NCI-H748 (cell line): ENCODE results near the gene CACUL1.
A peak's percentile ranks its signal among the peaks of the same experiment; 100 is the strongest.
"Not testable (repeated sequence)": the region's sequence is repeated elsewhere in the genome, so short reads cannot be mapped to it uniquely, and the experiment has no call there.

ENCODE experiments used
- DNase-seq: peaks from one replicate; lab custom pipeline; 2025; ENCODE audit not compliant: unreplicated experiment; lab: John Stamatoyannopoulos, UW

The CACUL1 gene

DNA sequence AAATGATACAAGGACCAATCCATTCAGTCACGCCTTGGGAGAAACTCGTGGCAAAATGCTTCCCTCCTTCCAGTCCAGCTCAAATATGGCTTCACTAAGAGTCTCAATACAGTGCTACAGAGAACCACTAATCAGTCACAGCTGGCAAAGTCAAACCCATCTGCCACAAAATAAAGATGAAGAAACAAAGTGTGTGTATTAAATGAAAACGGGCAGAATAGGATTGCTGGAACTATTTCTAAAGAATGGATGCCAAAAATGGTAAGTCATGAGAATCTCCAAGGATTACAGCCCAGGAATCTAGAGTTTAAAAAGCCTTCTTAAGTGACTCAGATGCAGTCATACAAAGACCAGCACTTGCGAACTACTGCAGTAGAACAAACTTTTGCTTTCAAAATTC, 61.9 kb downstream of the CACUL1 start:
- no peak for DNase-seq

DNA sequence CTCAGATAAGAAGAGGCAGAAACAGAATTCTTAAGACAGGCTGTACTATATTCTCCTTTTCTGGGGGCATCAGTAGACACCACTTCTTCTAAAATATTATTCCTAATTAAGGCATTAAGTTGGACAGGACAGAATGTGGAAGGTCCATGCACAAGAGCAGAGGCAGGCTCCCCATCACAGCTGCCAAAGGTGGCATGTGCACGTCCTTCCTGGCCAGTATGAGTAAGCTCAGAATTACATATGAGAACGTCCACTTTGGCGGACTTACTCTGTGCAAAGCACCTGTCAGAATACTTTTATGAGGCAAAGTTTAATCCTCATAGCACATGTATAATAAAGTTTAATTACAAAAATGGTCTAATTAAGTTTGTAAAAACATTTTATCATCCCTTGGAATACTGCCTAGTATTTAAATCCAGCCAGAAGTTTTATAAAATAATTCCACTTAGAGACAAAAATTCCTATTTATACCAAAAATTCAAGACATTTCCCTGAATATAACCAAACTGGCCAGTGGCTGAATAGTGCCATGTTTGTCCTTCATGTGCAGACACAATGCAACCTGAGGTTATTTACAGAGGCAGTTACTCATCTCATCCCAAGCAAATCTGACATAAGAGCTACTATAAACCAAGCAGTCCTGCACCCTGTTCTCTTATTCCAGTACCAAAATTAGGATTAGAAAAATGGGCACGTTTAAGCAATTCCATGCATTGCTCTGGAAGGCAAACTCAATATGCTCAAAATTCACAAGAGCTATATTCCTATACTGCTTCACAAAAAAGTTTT, 65.5 kb downstream of the CACUL1 start:
- DNase-seq: no peak

DNA sequence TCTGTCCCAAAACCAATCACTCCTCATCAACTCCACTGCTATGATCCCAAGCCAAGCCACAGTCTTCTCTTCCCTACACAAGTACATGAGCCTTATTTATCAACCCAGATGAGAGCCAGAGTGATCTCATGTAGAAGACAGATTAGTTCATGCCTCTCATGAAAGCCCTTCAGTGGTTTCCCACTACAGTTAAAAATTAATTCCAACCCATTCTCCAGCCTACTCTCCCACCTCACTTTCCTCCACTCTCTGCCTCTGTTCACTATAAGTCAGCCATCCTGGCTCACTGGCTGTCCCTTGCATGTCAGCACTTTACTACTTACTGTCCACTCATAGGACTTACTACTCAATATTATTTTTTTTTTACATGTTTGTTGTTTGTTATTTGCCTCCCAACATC, 67.3 kb downstream of the CACUL1 start:
- no peak for DNase-seq

GRCh38 chr10:118682533-118682932, 72.2 kb downstream of the CACUL1 start:
- DNase-seq: no peak

- no peak for DNase-seq
These were observed 74.6 kb downstream of the CACUL1 start for GRCh38 chr10:118680197-118680596.

- DNase-seq: no peak
These were observed 80.4 kb downstream of the CACUL1 start for GRCh38 chr10:118674226-118674919.

- DNase-seq: no peak
These were observed 81.7 kb downstream of the CACUL1 start for GRCh38 chr10:118672766-118673715.

DNA sequence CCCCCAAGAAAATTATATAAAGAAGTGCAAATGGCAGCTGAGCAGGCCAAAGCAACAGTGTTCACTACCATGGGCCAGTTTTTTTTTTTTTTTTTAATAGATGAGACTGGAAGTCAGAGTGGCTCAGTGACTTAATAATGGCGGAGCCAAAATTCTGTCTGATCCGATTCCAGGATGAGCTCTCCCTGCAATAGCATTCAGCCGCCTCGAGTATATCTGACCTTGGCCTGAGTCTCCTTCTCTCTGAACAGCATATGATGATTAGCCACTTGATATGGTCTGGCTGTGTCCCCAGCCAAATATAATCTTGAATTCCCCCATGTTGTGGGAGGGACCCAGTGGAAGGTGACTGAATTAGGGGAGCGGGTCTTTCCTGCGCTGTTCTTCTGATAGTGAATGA, 82.6 kb downstream of the CACUL1 start:
- DNase-seq: no peak

DNA sequence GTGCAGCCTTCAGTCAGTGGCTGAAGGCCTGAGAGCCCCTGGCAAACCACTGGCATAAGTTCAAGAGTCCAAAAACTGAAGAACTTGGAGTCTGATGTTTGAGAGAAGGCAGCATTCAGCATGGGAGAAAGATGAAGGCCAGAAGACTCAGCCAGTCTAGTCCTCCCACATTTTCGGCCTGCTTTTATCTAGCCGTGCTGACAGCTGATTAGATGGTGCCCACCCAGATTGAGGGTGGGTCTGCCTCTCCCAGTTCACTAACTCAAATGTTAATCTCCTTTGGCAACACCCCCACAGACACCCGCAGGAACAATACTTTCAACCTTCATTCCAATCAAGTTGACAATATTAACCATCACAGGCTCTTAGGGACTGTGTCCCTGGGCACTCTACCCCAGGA, 83.5 kb downstream of the CACUL1 start:
- not testable (repeated sequence) for DNase-seq

GRCh38 chr10:118670472-118671124, 84.2 kb downstream of the CACUL1 start:
- DNase-seq: no peak

DNA sequence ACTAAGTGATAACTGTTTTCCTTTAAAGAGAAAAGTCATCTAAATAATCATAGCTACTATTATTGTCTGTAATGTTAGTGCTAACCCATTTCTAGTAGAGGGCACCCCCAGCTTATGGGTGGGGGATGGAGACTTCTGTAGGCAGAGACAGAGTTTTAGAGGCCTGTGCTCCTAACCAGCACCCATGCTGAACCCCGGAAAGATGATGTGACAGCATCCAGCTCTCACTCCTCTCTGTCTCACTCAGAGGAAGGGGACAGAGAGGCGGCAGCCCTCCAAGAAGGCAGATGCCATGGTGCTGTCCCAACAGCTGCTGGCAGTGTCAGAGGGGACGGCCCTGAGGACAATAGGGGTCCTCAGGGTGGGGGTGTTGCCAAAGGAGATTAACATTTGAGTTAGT, 84.9 kb downstream of the CACUL1 start:
- DNase-seq: no peak

- DNase-seq: peak; percentile 19
These were observed 85.6 kb downstream of the CACUL1 start for GRCh38 chr10:118669020-118669791.

GRCh38 chr10:118668228-118668952, 86.4 kb downstream of the CACUL1 start:
- no peak for DNase-seq

DNA sequence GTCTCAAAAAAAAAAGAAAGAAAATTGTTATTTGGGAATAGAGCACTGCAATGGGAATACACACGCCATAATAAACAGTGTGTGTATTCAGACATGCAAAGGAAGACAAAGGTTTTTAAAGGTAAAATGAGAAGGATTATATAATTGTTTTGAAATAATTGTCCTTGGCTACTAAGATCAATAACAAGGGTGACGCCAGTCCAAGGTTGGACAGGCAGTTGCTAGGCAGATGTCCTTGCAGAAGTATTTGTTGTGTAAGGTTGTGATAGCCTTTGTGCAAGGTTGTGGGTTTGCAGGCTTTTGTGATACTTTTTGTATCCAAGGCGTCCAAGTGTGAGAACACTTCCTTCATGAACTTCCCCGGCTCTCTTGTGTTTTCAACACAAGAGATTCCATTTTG, 87.0 kb downstream of the CACUL1 start:
- DNase-seq: no peak

DNA sequence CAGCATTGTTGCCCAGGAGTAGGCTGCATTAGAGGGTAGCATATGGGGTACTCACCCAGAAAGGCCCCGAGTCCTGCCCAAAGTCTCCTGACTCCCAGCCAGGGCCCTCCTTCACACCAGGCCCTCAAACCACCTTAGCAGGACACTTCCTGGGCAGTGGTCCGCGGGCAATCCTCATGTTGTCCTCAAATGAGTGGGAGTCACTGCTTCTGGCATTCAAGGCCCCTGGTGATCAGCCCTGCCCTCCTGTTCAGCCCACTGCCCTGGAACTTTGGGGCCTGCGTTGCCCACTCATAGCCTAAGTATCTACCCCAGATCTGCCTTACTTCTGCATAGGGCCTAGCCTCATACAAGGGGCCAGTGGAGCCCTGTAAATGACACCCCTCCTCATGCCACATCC, 88.4 kb downstream of the CACUL1 start:
- no peak for DNase-seq

GRCh38 chr10:118664321-118664720, 90.4 kb downstream of the CACUL1 start:
- no peak for DNase-seq

DNA sequence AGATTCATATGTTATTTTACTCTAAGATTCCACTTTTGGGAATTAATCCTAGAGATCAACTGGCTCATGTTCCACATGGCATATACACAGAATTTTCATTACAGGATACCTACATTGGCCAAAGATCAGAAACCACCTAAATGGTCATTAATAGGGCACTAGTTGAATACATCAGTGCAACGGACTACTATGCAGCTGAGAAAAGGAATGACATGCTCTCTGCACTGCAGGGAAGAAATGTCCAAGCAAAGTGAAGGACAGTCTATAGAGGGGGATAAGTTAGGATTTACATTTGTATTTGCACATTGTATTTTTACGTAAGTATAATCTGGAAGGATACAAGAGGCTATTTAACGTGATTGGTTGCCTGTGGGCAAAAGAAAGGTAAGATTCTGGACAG, 91.6 kb downstream of the CACUL1 start:
- DNase-seq: no peak

DNA sequence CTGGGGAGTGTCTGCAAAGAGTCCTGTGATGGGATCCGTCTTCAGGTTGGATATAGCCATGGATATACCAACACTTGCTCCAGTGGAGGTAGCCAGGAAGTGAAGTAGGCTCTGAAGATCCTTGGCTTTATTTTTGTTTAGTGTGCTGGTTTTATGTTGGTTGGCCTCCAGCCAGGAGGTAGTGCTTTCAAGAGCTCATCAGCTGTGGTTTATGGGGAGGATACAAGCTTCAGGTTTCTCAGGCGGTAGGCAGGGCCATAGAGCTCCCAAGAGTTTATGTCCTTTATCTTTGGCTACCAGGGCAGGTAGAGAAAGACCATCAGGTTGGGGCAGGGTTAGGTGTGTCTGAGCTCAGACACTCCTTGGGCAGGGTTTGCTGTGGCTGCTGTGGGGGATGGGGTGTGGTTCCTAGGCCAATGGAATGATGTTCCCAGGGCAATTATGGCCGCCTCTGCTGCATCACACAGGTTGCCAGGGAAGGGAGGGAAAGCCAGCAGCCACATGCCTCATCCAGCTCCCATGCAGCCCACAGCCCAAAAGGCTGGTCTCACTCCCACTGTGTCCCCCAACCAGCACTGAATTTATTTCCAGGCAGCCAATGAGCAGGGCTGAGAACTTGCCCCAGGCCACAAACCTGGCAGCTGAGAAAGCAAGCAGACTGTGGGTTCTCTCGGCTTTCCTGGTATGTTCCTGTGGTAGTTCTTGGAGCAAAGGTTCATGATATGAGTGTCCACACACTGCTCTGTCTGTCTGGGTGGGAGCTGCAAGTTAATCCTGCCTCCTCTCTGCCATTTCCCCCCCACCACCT, 92.3 kb downstream of the CACUL1 start:
- peak; percentile 75 for DNase-seq

DNA sequence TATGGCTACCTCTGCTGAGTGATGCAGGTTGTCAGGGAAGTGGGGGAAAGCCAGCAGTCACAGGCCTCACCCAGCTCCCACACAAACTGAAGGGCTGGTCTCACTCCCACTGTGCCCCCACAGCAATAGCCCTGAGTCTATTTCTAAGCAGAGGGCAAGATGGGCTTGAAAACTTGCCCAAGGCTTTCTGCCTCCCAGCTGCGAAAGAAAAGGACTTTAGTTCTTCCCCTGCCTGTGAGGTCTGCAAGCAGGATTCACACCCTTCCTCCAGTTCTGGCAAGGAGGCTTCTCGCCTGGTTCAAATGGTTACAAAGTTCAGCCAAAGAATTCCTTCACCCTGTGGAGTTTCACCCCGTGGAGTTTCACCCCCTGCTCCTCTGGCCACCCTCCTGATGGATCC, 96.0 kb downstream of the CACUL1 start:
- DNase-seq: no peak
